GM21528 (cell line): ENCODE measurements around the gene CNOT8.
"Not testable (repeated sequence)": the region's sequence is repeated elsewhere in the genome, so short reads cannot be mapped to it uniquely, and the experiment has no call there.

Experiments
- ATAC-seq: cut with Tn5 transposase; IDR thresholded peaks from one replicate; pipeline ENCODE4 v1.9.1; 2021; ENCODE audit warnings: mild to moderate bottlenecking, moderate library complexity; ENCODE audit not compliant: unreplicated experiment, low FRiP score

CNOT8 gene

DNA sequence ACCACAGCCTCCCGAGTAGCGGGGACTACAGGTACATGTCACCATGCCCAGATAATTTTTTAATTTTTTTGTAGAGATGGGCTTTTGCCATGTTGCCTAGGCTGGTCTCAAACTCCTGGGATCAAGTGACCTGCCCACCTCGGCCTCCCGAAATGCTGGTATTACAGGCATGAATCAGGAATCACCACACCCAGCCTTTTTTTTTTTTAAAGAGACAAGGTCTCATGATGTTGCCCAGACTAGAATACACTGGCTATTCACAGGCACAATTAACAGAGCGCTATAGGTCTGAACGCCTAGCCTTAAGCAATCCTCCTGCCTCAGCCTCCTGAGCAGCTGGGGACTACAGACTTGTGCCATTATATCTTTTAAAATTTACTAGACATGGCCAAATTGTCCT lies 43.5 kb downstream of the CNOT8 start:
- no peak for ATAC-seq

DNA sequence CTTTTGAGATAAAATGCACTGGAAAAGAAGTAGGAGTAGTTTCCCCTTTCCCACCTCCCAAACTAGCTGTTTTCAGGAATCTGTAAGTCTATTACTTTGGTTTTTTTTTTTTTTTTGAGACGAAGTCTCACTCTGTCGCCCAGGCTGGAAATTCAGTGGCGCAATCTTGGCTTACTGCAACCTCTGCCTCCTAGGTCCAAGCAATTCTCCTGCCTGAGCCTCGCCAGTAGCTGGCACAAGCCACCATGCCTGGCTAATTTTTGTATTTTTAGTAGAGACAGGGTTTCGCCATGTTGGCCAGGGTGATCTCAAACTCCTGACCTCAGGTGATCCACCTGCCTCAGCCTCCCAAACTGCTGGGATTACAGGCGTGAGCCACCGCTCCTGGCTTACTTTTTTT lies 47.2 kb downstream of the CNOT8 start:
- not testable (repeated sequence) for ATAC-seq

DNA sequence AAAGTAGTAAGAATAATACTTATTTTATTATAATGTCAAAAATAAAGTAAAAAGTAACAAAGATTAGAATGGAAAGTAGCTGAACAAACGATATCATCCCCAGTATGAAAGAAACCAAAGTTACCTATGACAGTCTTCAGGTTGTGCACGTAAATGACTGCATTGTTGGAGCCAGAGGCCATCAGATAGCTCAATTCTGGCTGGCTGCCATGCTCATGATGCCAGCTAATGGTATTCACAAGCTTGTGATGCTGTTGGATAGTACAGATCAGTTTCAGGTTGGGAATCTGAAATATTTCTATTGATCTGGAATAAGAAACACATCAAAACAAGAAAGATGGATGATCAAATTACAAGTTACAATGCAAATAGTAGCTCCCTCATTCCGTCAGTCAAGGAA lies 58.4 kb downstream of the CNOT8 start:
- ATAC-seq: no peak

DNA sequence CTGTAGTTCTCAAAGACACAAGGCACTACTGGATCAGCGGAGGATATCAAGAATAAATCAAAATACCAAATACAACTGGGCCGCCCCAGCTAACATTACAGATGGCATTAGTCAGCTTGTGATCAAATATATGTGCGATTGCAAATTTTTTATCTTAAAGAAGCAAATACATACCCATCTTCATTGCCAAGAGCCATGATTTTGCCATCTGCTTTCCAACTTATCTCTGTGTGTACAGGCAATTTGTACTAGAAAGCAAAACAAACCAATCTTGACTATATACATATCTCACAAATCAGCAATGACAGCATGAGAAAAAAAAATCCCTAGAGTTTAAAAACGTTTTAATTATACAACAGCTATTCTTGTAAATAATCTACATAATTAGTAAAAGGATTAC lies 59.3 kb downstream of the CNOT8 start:
- no peak for ATAC-seq

DNA sequence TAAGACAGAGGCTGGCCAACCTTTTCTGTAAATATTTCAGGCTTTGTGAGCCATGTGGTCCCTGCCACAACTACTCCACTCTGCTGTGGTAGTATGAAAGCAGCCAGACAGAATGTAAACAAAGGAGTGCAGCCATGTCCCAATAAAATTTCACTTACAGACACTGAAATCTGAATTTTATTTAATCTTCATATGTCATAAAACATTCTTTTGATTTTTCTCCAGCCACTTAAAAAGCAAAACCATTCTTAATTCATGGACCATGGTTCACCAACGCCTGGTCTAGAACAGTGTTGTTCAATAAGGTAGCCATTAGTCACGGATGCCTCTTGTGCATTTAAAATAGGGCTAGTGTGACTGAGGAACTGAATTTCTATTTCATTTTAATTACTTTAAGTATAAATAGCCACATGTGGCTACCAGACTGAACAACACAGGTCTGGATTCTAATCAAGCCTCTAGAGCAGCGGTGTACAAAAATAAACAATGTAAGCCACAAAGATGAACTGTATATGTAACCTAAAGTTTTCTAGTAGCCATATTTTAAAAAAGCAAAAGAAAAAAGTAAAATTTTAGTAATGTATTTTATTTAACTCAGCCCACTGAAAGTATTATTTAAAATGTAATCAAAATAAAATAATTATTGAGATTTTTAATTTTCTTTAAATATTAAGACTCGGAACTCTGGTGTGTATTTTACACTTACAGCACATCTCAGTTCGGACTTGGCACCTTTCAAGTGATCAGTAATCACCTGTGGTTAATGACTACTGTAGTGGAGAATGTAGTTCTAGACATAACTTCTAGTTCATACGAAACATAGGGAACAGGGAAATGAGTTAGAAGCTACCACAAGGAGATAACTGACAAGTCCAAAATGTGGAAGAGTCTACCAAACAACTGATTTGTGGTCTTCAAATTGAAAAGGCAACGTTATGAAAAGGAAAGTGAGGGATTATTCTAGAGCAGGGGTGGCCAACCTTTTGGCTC lies 65.3 kb downstream of the CNOT8 start:
- no peak for ATAC-seq
